Psoas muscle (tissue), 8 donors: ENCODE data around the gene FOXP1. TPM values are rescaled to one million over a fixed set of nuclear protein-coding genes. Genes with fewer than 3 reads are reported as not detected.
A peak's percentile ranks its signal among the peaks of the same experiment; 100 is the strongest.

Experiments
- ATAC-seq, 4 donors: fragments of 200-7000 bp; cut with Tn5 transposase; one replicate each; pipeline ENCODE4 v1.9.1; 2020; ENCODE audit warnings: moderate library complexity in 3 of 4, mild to moderate bottlenecking in 2 of 4
- DNase-seq, 2 donors: peaks; one replicate each; pipeline ENCODE4 v3.0.0-alpha.2; 2020
- H3K27ac ChIP-seq: fragments of 200-600 bp; one replicate; pipeline ENCODE4 v1.8.0; 2022
- H3K27me3 ChIP-seq, 3 donors: fragments of 200-600 bp in 1 of 3; one replicate each; pipeline versions ENCODE4 v1.6.1 to v1.8.0; 2013 to 2022; ENCODE audit warnings: low read length in 2 of 3, mild to moderate bottlenecking in 2 of 3, moderate library complexity in 1 of 3; ENCODE audit not compliant: insufficient read depth in 3 of 3
- H3K36me3 ChIP-seq, 2 donors: fragments of 200-600 bp in 1 of 2; one replicate each; pipeline versions ENCODE4 v1.6.1 to v1.8.0; 2013 to 2022; ENCODE audit warnings: low read depth in 1 of 2, mild to moderate bottlenecking in 1 of 2, moderate library complexity in 1 of 2; ENCODE audit not compliant: insufficient read depth in 1 of 2
- H3K4me1 ChIP-seq: fragments of 200-600 bp; one replicate; pipeline ENCODE4 v1.8.0; 2022
- H3K4me3 ChIP-seq: fragments of 200-600 bp; one replicate; pipeline ENCODE4 v1.8.0; 2022; ENCODE audit warnings: mild to moderate bottlenecking
- H3K9me3 ChIP-seq: fragments of 200-600 bp; one replicate; pipeline ENCODE4 v1.8.0; 2022
- CTCF ChIP-seq: fragments of 200-600 bp; IDR thresholded peaks from one replicate; pipeline ENCODE4 v1.8.0; 2022; ENCODE audit warnings: antibody characterized with exemption
- WGBS, 3 donors: extraction: QIAGEN DNeasy Blood & Tissue Kit; methylation state at CpG; one replicate each; pipeline versions ENCODE4 v1.1.6 to v1.1.7; 2013; 5-methylcytosine and 5-hydroxymethylcytosine counted together
- intact Hi-C, 2 donors: fragments of 100-400 bp; cut with DNase I; formaldehyde crosslinking; loops; one replicate each; pipeline versions ENCODE4 v1.11.0 to v1.14.2; 2022
- polyA plus RNA-seq, 3 donors: library from polyadenylated mRNA; stranded (reverse); fragments of 200-250 nt; gene quantifications; one replicate each; pipeline ENCODE4 v1.2.3, GENCODE V29; 2013
- total RNA-seq, 4 donors: library from RNA; stranded (reverse); fragmentation: NEBNext Ultra II Directional in 2 of 4; extraction: Animal tissue kit (Norgen Biotek cat#: 25700) in 2 of 4; gene quantifications; one replicate each; pipeline versions ENCODE4 v1.2.1 to v1.2.4, GENCODE V29; 2021 to 2023
- donor health status: healthy with polysubstance abuse.
- donor health status: DM: no; HTN: no; CAD: no; lungs with moderate emphysema.
- donor health status: Bipolar disorder and iron deficiency.
- donor health status: healthy.
- donor health status: DM: yes; HTN: yes; CAD: no.
- donor health status: DM: no; HTN: no; CAD: no.
- donor health status: DM: no; HTN: no; CAD: no.
- donor health status: DM: yes; HTN: yes; CAD: no.

The FOXP1 gene
- total and polyA plus RNA-seq, 7 donors = 2.6 to 26.4 (median 15.4) TPM

GRCh38 chr3:71066849-71067261, 516.7 kb downstream of the FOXP1 start:
- ATAC-seq = peak in 3 of 4 donors; percentile 34 to 48 (median 39)
- WGBS, 3 donors = 33 to 56% (median 42%) methylated on average over 3 of the region's 3 CpGs

GRCh38 chr3:71066356-71066755, 517.2 kb downstream of the FOXP1 start:
- TF ChIP-seq CTCF = no peak
- Histone ChIP-seq H3K27ac (peak overlapping the region; percentile 96), H3K4me3 (peak overlapping the region; percentile 71), H3K9me3 (no peaks in the 10 kb centered on the region), H3K4me1 (peaks cover 37% of the 10 kb centered on the region), H3K36me3 (no peaks in the 10 kb centered on the region), H3K27me3 (no peaks in the 10 kb centered on the region)
- 44 to 56% (median 48%) methylated on average over 6 of the region's 6 CpGs for WGBS, 3 donors
- ATAC-seq (no peak), DNase-seq (no peak)
- intact Hi-C loops = loop anchor here (10.0 kb wide), 2 partner anchors 62 to 328 kb away; no protein-coding TSS in a partner anchor

More at GRCh38 chr3:71066849-71067261, 516.7 kb downstream of the FOXP1 start:
- Histone ChIP-seq H3K36me3 (no peaks in the 10 kb centered on the region), H3K27me3 (no peaks in the 10 kb centered on the region), H3K4me1 (peaks cover 32% of the 10 kb centered on the region), H3K9me3 (no peaks in the 10 kb centered on the region), H3K4me3 (peak overlapping the region; percentile 71), H3K27ac (peak overlapping the region; percentile 96)
- intact Hi-C loops = loop anchor here (10.0 kb wide), 2 partner anchors 62 to 328 kb away; no protein-coding TSS in a partner anchor
- no peak for DNase-seq
- no peak for TF ChIP-seq CTCF

DNA sequence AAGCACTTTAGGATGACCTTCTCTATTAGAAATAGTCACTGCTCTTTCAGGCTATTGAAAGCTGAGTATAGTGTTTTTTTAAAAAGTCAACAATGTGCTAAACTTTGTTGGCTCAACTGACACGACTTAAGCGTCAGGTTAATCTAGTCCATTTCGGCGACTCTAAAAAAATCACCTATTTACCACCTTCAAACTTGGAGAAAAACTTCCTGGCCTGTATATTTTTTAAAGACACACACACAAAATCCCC, 517.8 kb downstream of the FOXP1 start:
- 6 to 10% (median 7%) methylated on average over 4 of the region's 4 CpGs for WGBS, 3 donors
- H3K27ac ChIP-seq = peak overlapping the region; percentile 96
- H3K4me3 ChIP-seq = peak overlapping the region; percentile 71
- H3K4me1 ChIP-seq = peaks cover 42% of the 10 kb centered on the region
- no peaks in the 10 kb centered on the region for H3K9me3 ChIP-seq
- no peak for TF ChIP-seq CTCF
- DNase-seq (no peak), ATAC-seq (no peak)
- intact Hi-C loops = loop anchor here (10.0 kb wide), 2 partner anchors 61 to 329 kb away; no protein-coding TSS in a partner anchor
- no peaks in the 10 kb centered on the region for H3K27me3 ChIP-seq
- H3K36me3 ChIP-seq = no peaks in the 10 kb centered on the region

GRCh38 chr3:71064956-71065763, 518.4 kb downstream of the FOXP1 start:
- peak overlapping the region; percentile 71 for H3K4me3 ChIP-seq
- H3K36me3 ChIP-seq = no peaks in the 10 kb centered on the region
- peaks cover 47% of the 10 kb centered on the region for H3K4me1 ChIP-seq
- DNase-seq (peak; percentile 50 to 75), ATAC-seq (peak; percentile 55 to 69 (median 60))
- WGBS, 3 donors = 0 to 1% (median 0%) methylated on average over 57 to 85 of the region's 85 CpGs
- no peaks in the 10 kb centered on the region for H3K27me3 ChIP-seq
- no peak for TF ChIP-seq CTCF
- intact Hi-C loops = loop anchor here (5.0 to 10.0 kb wide), 4 partner anchors 58 to 330 kb away; no protein-coding TSS in a partner anchor
- H3K27ac ChIP-seq = peak overlapping the region; percentile 96
- H3K9me3 ChIP-seq = no peaks in the 10 kb centered on the region
